Thymus (tissue), 11 donors: ENCODE measurements around the gene CLSTN1. TPM values are rescaled to one million over a fixed set of nuclear protein-coding genes. Genes with fewer than 3 reads are reported as not detected.
"Not testable (repeated sequence)": the region's sequence is repeated elsewhere in the genome, so short reads cannot be mapped to it uniquely, and the experiment has no call there.

Source experiments
- DNase-seq, 9 donors: peaks; one replicate each; pipeline ENCODE4 v3.0.0-alpha.2; 2013; ENCODE audit warnings: low spot score in 9 of 9, low read depth in 6 of 9, missing footprints in 1 of 9
- H3K27ac ChIP-seq, 2 donors: one replicate each; pipeline ENCODE4 v1.5.1; 2013; ENCODE audit warnings: control low read depth in 1 of 2, low read depth in 1 of 2, low read length in 1 of 2, mild to moderate bottlenecking in 1 of 2, moderate library complexity in 1 of 2
- H3K27me3 ChIP-seq, 2 donors: one replicate each; pipeline ENCODE4 v1.5.1; 2013; ENCODE audit warnings: low read length in 1 of 2; ENCODE audit not compliant: control insufficient read depth in 2 of 2, insufficient read depth in 1 of 2
- H3K36me3 ChIP-seq, 2 donors: one replicate each; pipeline ENCODE4 v1.5.1; 2013; ENCODE audit warnings: low read length in 1 of 2, mild to moderate bottlenecking in 1 of 2, moderate library complexity in 1 of 2; ENCODE audit not compliant: control insufficient read depth in 2 of 2, insufficient read depth in 2 of 2
- H3K4me1 ChIP-seq, 2 donors: one replicate each; pipeline ENCODE4 v1.5.1; 2013; ENCODE audit warnings: low read length in 2 of 2; ENCODE audit not compliant: control insufficient read depth in 2 of 2, insufficient read depth in 2 of 2
- H3K4me3 ChIP-seq, 2 donors: one replicate each; pipeline ENCODE4 v1.5.1; 2013; ENCODE audit warnings: low read length in 2 of 2, control low read depth in 1 of 2, mild to moderate bottlenecking in 1 of 2
- H3K9me3 ChIP-seq, 2 donors: one replicate each; pipeline ENCODE4 v1.5.1; 2013; ENCODE audit warnings: low read length in 1 of 2, mild to moderate bottlenecking in 1 of 2; ENCODE audit not compliant: control insufficient read depth in 2 of 2, insufficient read depth in 1 of 2
- WGBS: extraction: QIAGEN DNeasy Blood & Tissue Kit; methylation state at CpG from one replicate; pipeline ENCODE4 v1.1.7; 2013; 5-methylcytosine and 5-hydroxymethylcytosine counted together
- polyA plus RNA-seq: library from polyadenylated mRNA; stranded (reverse); fragments of 200-250 nt; gene quantifications from one replicate; pipeline ENCODE4 v1.2.3, GENCODE V29; 2013
- total RNA-seq: library from RNA; stranded (reverse); fragments of 120-200 nt; gene quantifications from one replicate; pipeline ENCODE4 v1.2.4, GENCODE V29; 2013
- donor health status: healthy.

CLSTN1 gene
- total and polyA plus RNA-seq, 2 donors = 27.0 to 63.1 TPM

- peak overlapping the region; percentile 64 to 75 for H3K4me3 ChIP-seq
- peaks cover 34 to 76% of the 10 kb centered on the region in 2 donors for H3K4me1 ChIP-seq
- no peaks in the 10 kb centered on the region for H3K27me3 ChIP-seq
- H3K27ac ChIP-seq = peak overlapping the region; percentile 94 to 95
- H3K9me3 ChIP-seq = peaks cover 0 to 20% of the 10 kb centered on the region in 2 donors
- WGBS = 2% methylated on average over 25 of the region's 25 CpGs
- peak; percentile 81 to 98 (median 90) for DNase-seq
- H3K36me3 ChIP-seq = peaks cover 46 to 60% of the 10 kb centered on the region in 2 donors
These were observed 106.4 kb downstream of the CLSTN1 start for GRCh38 chr1:9717193-9718005.

- WGBS = 91% methylated on average over 29 of the region's 29 CpGs
- peaks cover 0 to 12% of the 10 kb centered on the region in 2 donors for H3K9me3 ChIP-seq
- DNase-seq = no peak
- peak overlapping the region; percentile 94 to 95 for H3K27ac ChIP-seq
- peaks cover 38 to 55% of the 10 kb centered on the region in 2 donors for H3K36me3 ChIP-seq
- H3K4me3 ChIP-seq = peak overlapping the region; percentile 64 to 75
- H3K4me1 ChIP-seq = peaks cover 34 to 70% of the 10 kb centered on the region in 2 donors
- no peaks in the 10 kb centered on the region for H3K27me3 ChIP-seq
These were observed 107.2 kb downstream of the CLSTN1 start for GRCh38 chr1:9716404-9717192.

DNA sequence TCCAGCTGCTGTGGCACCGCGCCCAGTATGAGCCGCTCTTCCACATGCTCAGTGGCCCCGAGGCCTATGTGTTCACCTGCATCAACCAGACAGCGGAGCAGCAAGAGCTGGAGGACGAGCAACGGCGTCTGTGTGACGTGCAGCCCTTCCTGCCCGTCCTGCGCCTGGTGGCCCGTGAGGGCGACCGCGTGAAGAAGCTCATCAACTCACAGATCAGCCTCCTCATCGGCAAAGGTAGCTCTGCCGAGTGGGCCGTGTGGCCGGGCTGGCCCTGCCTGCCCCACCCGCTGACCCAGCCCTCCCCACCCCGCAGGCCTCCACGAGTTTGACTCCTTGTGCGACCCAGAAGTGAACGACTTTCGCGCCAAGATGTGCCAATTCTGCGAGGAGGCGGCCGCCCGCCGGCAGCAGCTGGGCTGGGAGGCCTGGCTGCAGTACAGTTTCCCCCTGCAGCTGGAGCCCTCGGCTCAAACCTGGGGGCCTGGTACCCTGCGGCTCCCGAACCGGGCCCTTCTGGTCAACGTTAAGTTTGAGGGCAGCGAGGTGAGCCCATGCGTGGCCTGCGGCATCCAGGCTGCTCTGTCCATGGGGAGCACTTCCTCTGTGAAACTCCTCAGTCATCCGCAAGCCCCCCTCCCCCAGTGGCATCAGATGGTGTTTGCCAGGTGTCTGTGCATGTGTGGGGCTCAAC is 108.1 kb downstream of the CLSTN1 start:
- 93% methylated on average over 40 of the region's 40 CpGs for WGBS
- H3K9me3 ChIP-seq = peaks cover 0 to 8% of the 10 kb centered on the region in 2 donors
- no peak for DNase-seq
- no peaks in the 10 kb centered on the region for H3K27me3 ChIP-seq
- peaks cover 34 to 61% of the 10 kb centered on the region in 2 donors for H3K4me1 ChIP-seq
- H3K27ac ChIP-seq = peak overlapping the region; percentile 49 to 95
- peaks cover 35 to 51% of the 10 kb centered on the region in 2 donors for H3K36me3 ChIP-seq
- no peak overlapping the region for H3K4me3 ChIP-seq

DNA sequence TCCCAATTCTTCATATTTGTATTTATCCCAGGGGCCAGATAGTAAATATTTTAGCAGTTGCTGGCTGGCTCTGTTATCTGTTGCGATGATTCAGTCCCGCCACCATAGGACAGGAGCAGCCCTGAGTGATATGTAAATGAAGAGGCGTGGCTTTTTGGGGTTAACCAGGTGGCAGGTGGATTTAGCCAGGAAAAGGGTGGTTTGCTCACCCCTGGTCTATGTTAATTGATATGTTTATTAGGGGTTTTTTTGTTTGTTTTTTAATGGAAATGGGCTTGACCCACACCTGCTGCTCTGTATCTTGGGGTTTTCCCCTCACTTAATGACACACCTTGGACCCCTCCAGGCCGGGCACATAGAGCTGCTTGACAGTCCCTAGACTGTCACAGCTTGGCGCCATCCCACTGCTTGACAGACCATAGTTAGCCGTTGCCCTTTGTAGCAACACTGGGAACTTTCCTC is 109.5 kb downstream of the CLSTN1 start:
- H3K9me3 ChIP-seq = peaks cover 0 to 8% of the 10 kb centered on the region in 2 donors
- H3K4me1 ChIP-seq = peaks cover 28 to 49% of the 10 kb centered on the region in 2 donors
- no peak overlapping the region for H3K27ac ChIP-seq
- no peaks in the 10 kb centered on the region for H3K27me3 ChIP-seq
- DNase-seq = no peak
- no peak overlapping the region for H3K4me3 ChIP-seq
- H3K36me3 ChIP-seq = peaks cover 28 to 43% of the 10 kb centered on the region in 2 donors
- WGBS = 90% methylated on average over 6 of the region's 6 CpGs

DNA sequence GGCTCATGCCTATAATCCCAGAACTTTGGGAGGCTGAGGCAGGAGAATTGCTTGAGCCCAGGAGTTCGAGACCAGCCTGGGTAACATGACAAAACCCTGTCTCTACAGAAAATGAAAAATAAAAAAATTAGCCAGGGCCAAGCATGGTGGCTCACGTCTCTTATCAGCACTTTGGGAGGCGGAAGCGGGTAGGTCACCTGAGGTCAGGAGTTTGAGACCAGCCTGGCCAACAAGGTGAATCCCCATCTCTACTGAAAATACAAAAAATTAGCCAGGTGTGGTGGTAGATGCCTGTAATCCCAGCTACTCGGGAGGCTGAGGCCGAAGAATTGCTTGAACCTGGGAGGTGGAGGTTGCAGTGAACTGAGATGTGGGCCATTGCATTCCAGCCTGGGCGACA is 111.0 kb downstream of the CLSTN1 start:
- not testable (repeated sequence) for H3K9me3 ChIP-seq, H3K4me3 ChIP-seq, DNase-seq, H3K27me3 ChIP-seq, H3K27ac ChIP-seq
- H3K36me3 ChIP-seq = peaks cover 20 to 33% of the 10 kb centered on the region in 2 donors
- peaks cover 14 to 33% of the 10 kb centered on the region in 2 donors for H3K4me1 ChIP-seq
- WGBS = 96% methylated on average over 7 of the region's 7 CpGs

GRCh38 chr1:9711466-9712020 is 112.2 kb downstream of the CLSTN1 start:
- Histone ChIP-seq H3K27ac (no peak overlapping the region), H3K27me3 (no peaks in the 10 kb centered on the region), H3K4me3 (no peak overlapping the region), H3K4me1 (peaks cover 8 to 21% of the 10 kb centered on the region in 2 donors), H3K9me3 (peaks cover 0 to 5% of the 10 kb centered on the region in 2 donors), H3K36me3 (peaks cover 20 to 33% of the 10 kb centered on the region in 2 donors)
- no peak for DNase-seq
- 95% methylated on average over 9 of the region's 9 CpGs for WGBS

DNA sequence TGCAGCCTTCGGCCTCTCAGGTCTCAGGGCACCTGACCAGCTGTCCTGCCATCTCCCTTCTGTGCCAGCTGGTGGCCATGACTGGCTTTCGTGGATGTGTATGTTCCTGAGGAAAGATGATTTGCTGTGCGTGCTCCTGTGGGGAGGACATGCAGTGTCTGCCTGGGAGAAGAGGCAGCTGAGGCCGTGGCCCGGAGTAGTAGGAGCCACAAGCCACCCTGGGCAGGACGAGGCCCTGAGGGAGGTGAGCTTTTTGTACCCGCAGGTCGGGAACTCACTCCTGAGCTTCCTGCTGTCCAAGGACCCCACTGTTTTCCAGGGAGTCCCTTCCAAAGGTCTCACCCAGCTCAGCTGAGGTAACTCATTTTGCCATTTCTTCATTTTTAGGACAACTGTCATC is 113.7 kb downstream of the CLSTN1 start:
- H3K27ac ChIP-seq = no peak overlapping the region
- no peaks in the 10 kb centered on the region for H3K27me3 ChIP-seq
- H3K9me3 ChIP-seq = peaks cover 0 to under 1% of the 10 kb centered on the region in 2 donors
- WGBS = 97% methylated on average over 8 of the region's 8 CpGs
- no peak for DNase-seq
- H3K36me3 ChIP-seq = peaks cover 6 to 18% of the 10 kb centered on the region in 2 donors
- peaks cover 0 to 8% of the 10 kb centered on the region in 2 donors for H3K4me1 ChIP-seq
- no peak overlapping the region for H3K4me3 ChIP-seq

DNA sequence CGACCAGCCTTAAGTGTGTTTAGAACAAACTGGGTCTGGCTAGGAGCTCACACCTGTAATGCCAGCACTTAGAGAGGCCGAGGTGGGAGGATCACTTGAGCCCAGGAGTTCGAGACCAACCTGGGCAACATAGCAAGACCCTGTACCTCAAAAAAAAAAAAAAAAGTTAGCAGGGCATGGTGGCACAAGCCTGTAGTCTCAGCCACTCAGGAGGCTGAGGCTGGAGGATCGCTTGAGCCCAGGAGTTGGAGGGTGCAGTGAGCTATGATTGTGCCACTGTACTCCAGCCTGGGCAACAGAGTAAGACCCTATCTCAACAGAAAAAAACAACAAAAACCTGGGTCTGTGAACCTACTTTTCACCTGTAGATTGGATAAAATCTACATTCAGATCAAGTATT is 117.6 kb downstream of the CLSTN1 start:
- H3K36me3 ChIP-seq = peaks cover 2 to 9% of the 10 kb centered on the region in 2 donors
- H3K27me3 ChIP-seq = no peaks in the 10 kb centered on the region
- WGBS = 99% methylated on average over 4 of the region's 4 CpGs
- H3K27ac ChIP-seq = no peak overlapping the region
- no peak overlapping the region for H3K4me3 ChIP-seq
- peaks cover 1 to 11% of the 10 kb centered on the region in 2 donors for H3K9me3 ChIP-seq
- DNase-seq = no peak
- H3K4me1 ChIP-seq = peaks cover 0 to 12% of the 10 kb centered on the region in 2 donors
